Measurements from ENCODE around the gene HIPK3. TPM values are rescaled to one million over a fixed set of nuclear protein-coding genes. Genes with fewer than 3 reads are reported as not detected.

Gene HIPK3
- total RNA-seq, 2 donors from 2014 or later, result 31.6 to 33.2 TPM

DNA sequence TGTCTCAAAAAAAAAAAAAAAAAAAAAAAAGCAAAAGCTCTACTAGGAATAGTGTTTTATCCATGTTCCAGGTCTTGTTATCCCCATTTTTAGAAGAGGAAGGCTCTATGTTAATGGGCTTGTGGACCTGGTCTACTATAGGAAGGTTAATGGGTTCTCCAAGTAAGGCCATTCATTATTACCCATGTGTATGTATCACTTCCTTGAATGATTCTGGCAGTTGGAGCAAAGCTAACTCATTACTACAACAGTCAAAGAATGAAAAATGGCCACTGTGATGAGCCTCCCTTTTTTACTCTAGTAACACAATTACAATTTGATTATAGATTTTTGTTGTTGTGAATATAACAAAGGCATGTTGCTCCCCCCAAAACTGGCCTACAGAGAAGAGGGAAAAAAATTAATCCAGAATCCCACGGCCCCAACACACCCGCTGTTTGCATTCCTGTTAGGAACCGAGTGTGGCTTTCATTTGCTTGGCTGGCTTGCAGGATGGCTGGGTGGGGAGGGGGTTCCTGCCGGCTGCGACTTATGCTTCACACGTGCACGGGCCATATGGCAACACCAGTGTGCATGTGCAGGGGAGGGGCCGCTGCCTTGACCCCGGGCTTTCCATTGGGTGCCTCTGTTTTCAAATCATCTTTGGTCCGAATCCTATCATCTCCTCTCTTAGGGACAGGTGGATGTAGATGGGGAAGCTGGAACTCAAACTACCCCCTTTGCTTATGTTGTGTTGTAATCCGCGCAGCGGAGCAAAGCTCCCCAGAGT lies 148.8 kb downstream of the HIPK3 start:
- Mint-ChIP-seq H3K4me1 (peaks cover 11% of the 10 kb centered on the region), H3K27ac (no peak overlapping the region), H3K9me3 (no peaks in the 10 kb centered on the region), H3K36me3 (ENCODE audit: low read depth) (no peaks in the 10 kb centered on the region), H3K4me3 (no peak overlapping the region), H3K27me3 (ENCODE audit: insufficient read depth) (peaks cover 4% of the 10 kb centered on the region)
- Histone ChIP-seq H3K36me3 (ENCODE audit: control insufficient read depth, insufficient read depth, low read length) (no peaks in the 10 kb centered on the region), H3K4me3 (ENCODE audit: low read length) (no peak overlapping the region), H3K9ac (ENCODE audit: extremely low read depth, low read length, poor library complexity, severe bottlenecking) (no peak overlapping the region), H3K9me3 (ENCODE audit: control insufficient read depth, low read length) (no peaks in the 10 kb centered on the region), H3K27me3 (ENCODE audit: control insufficient read depth, insufficient read depth, low read length, poor library complexity, severe bottlenecking) (peaks cover 2% of the 10 kb centered on the region), H3K27ac (ENCODE audit: low read depth, low read length) (no peak overlapping the region), H3K4me1 (ENCODE audit: control insufficient read depth, insufficient read depth, low read length) (no peaks in the 10 kb centered on the region)
- no peak for TF ChIP-seq CTCF (conservative IDR thresholded peaks at IDR 0.05)
- WGBS, 2 experiments (ENCODE audit: insufficient coverage in 1 of 2, insufficient read length in 1 of 2), result 91 to 98% methylated on average over 7 to 13 of the region's 13 CpGs
- no peak for DNase-seq

Other genes starting within 250 kb of the HIPK3 start
- gene DEPDC7, start 241.5 kb upstream of the HIPK3 start, total RNA-seq, result 10 to 100 TPM in 1 of 2 donors, 1 to 10 TPM in 1; 7.7 to 11.4 TPM
- gene TCP11L1, start 217.8 kb upstream of the HIPK3 start, total RNA-seq, result 10 to 100 TPM; 54.0 to 63.7 TPM
- gene CSTF3, start 95.9 kb upstream of the HIPK3 start, total RNA-seq, result 10 to 100 TPM; 59.3 to 72.1 TPM
- gene KIAA1549L, start 118.7 kb downstream of the HIPK3 start, total RNA-seq, result 1 to 10 TPM; 1.6 to 3.2 TPM